Lung (tissue), 12 donors: Measurements from ENCODE around the gene PRKG1. TPM values are rescaled to one million over a fixed set of nuclear protein-coding genes. Genes with fewer than 3 reads are reported as not detected.
A peak's percentile ranks its signal among the peaks of the same experiment; 100 is the strongest.

Experiments
- ATAC-seq: fragments of 200-7000 bp; cut with Tn5 transposase; one replicate; pipeline ENCODE4 v1.9.1; 2020; ENCODE audit warnings: moderate number of reproducible peaks; ENCODE audit not compliant: insufficient read depth, low FRiP score
- DNase-seq, 3 donors: peaks; one replicate each; pipeline ENCODE4 v3.0.0-alpha.2; 2013 to 2017
- H3K27ac ChIP-seq, 2 donors: one replicate each; pipeline ENCODE4 v1.5.1; 2013; ENCODE audit warnings: mild to moderate bottlenecking in 2 of 2, moderate library complexity in 2 of 2, control low read depth in 1 of 2, inconsistent platforms in 1 of 2, low read depth in 1 of 2, low read length in 1 of 2
- H3K27me3 ChIP-seq, 3 donors: one replicate each; pipeline ENCODE4 v1.5.1; 2013; ENCODE audit warnings: low read length in 2 of 3; ENCODE audit not compliant: control insufficient read depth in 3 of 3, insufficient read depth in 3 of 3
- H3K36me3 ChIP-seq, 4 donors: one replicate each; pipeline ENCODE4 v1.5.1; 2013; ENCODE audit warnings: low read length in 4 of 4, mild to moderate bottlenecking in 1 of 4, moderate library complexity in 1 of 4; ENCODE audit not compliant: control insufficient read depth in 4 of 4, insufficient read depth in 4 of 4
- H3K4me1 ChIP-seq, 5 donors: one replicate each; pipeline ENCODE4 v1.5.1; 2013; ENCODE audit warnings: low read length in 5 of 5, mild to moderate bottlenecking in 2 of 5, moderate library complexity in 1 of 5; ENCODE audit not compliant: control insufficient read depth in 5 of 5, insufficient read depth in 5 of 5
- H3K4me3 ChIP-seq: one replicate; pipeline ENCODE4 v1.5.1; 2013; ENCODE audit warnings: mild to moderate bottlenecking, control low read depth, moderate library complexity
- H3K9ac ChIP-seq, 2 donors: one replicate each; pipeline ENCODE4 v1.5.1; 2013; ENCODE audit warnings: low read length in 2 of 2, control low read depth in 1 of 2; ENCODE audit not compliant: insufficient read depth in 1 of 2
- H3K9me3 ChIP-seq, 4 donors: one replicate each; pipeline ENCODE4 v1.5.1; 2013; ENCODE audit warnings: low read length in 3 of 4, mild to moderate bottlenecking in 1 of 4, moderate library complexity in 1 of 4; ENCODE audit not compliant: control insufficient read depth in 4 of 4, insufficient read depth in 3 of 4
- CTCF ChIP-seq: IDR thresholded peaks from 2 replicates; pipeline ENCODE4 v1.5.1; 2012; ENCODE audit warnings: mild to moderate bottlenecking; ENCODE audit errors: control extremely low read depth, extremely low read depth
- WGBS, 2 donors: extraction: QIAGEN DNeasy Blood & Tissue Kit; methylation state at CpG; one replicate each; pipeline ENCODE4 v1.1.7; 2013; 5-methylcytosine and 5-hydroxymethylcytosine counted together
- polyA plus RNA-seq, 2 donors: library from polyadenylated mRNA; stranded (reverse); fragments of 200-250 nt; gene quantifications; one replicate each; pipeline ENCODE4 v1.2.1, GENCODE V29; 2013
- total RNA-seq, 2 donors: library from RNA; depleted of rRNA in 1 of 2; stranded (reverse); fragments of >200 nt in 1 of 2; gene quantifications; one replicate each; pipeline ENCODE4 v1.2.1, GENCODE V29; 2014 to 2021
- donor health status: control.
- donor health status: control.
- donor health status: Bipolar disorder and iron deficiency.
- donor health status: healthy.
- donor health status: DM: yes; HTN: yes; CAD: no.

The PRKG1 gene
- total and polyA plus RNA-seq, 4 donors: 2.1 to 50.8 (median 15.1) TPM

- no peak for TF ChIP-seq CTCF
- 90 to 93% methylated on average over 3 of the region's 3 CpGs for WGBS, 2 donors
- H3K27ac ChIP-seq: no peak overlapping the region
- no peak for DNase-seq
- H3K4me3 ChIP-seq: no peak overlapping the region
- no peak for ATAC-seq
- H3K9me3 ChIP-seq: no peaks in the 10 kb centered on the region
- no peaks in the 10 kb centered on the region for H3K27me3 ChIP-seq
- H3K9ac ChIP-seq: no peak overlapping the region
- H3K36me3 ChIP-seq: no peaks in the 10 kb centered on the region
- H3K4me1 ChIP-seq: no peaks in the 10 kb centered on the region
These were observed 433.2 kb downstream of the PRKG1 start for GRCh38 chr10:51507476-51507875.

GRCh38 chr10:51508156-51508555 lies 433.9 kb downstream of the PRKG1 start:
- no peak for TF ChIP-seq CTCF
- Histone ChIP-seq H3K4me1 (no peaks in the 10 kb centered on the region), H3K27ac (no peak overlapping the region), H3K9me3 (no peaks in the 10 kb centered on the region), H3K4me3 (no peak overlapping the region), H3K9ac (no peak overlapping the region), H3K36me3 (no peaks in the 10 kb centered on the region), H3K27me3 (no peaks in the 10 kb centered on the region)
- DNase-seq (no peak), ATAC-seq (no peak)
- WGBS, 2 donors: 87 to 88% methylated on average over 2 of the region's 2 CpGs

- WGBS, 2 donors: 76 to 80% methylated on average over 2 of the region's 2 CpGs
- TF ChIP-seq CTCF: no peak
- ATAC-seq (no peak), DNase-seq (no peak)
- H3K9me3 ChIP-seq: no peaks in the 10 kb centered on the region
- no peaks in the 10 kb centered on the region for H3K4me1 ChIP-seq
- H3K9ac ChIP-seq: no peak overlapping the region
- H3K36me3 ChIP-seq: no peaks in the 10 kb centered on the region
- no peaks in the 10 kb centered on the region for H3K27me3 ChIP-seq
- H3K27ac ChIP-seq: no peak overlapping the region
- H3K4me3 ChIP-seq: no peak overlapping the region
These were observed 435.9 kb downstream of the PRKG1 start for GRCh38 chr10:51510231-51510630.

GRCh38 chr10:51521605-51522004 lies 447.3 kb downstream of the PRKG1 start:
- 56 to 64% methylated on average over 2 of the region's 2 CpGs for WGBS, 2 donors
- DNase-seq (peak in 1 of 3 donors; percentile 20), ATAC-seq (no peak)
- H3K9ac ChIP-seq: no peak overlapping the region
- TF ChIP-seq CTCF: no peak
- no peaks in the 10 kb centered on the region for H3K27me3 ChIP-seq
- no peaks in the 10 kb centered on the region for H3K36me3 ChIP-seq
- peaks cover 0 to 1% (median 0%) of the 10 kb centered on the region in 5 donors for H3K4me1 ChIP-seq
- H3K4me3 ChIP-seq: no peak overlapping the region
- no peaks in the 10 kb centered on the region for H3K9me3 ChIP-seq
- no peak overlapping the region for H3K27ac ChIP-seq
